HEK293T (cell line): ENCODE measurements around the gene FILIP1.

Experiments used
- ARNT ChIP-seq: fragments of 450-650 bp; IDR thresholded peaks from 2 replicates; pipeline ENCODE4 v1.6.1; 2017; ENCODE audit warnings: mild to moderate bottlenecking
- BHLHE40 ChIP-seq: fragments of 450-650 bp; IDR thresholded peaks from 2 replicates; pipeline ENCODE4 v1.6.1; 2016; ENCODE audit warnings: mild to moderate bottlenecking, moderate library complexity, borderline replicate concordance
- FOXK2 ChIP-seq: fragments of 450-650 bp; IDR thresholded peaks from 2 replicates; pipeline ENCODE4 v1.6.1; 2016; ENCODE audit warnings: mild to moderate bottlenecking
- HDGF ChIP-seq: fragments of 450-650 bp; IDR thresholded peaks from 2 replicates; pipeline ENCODE4 v1.6.1; 2017; ENCODE audit warnings: antibody characterized with exemption, borderline replicate concordance
- L3MBTL2 ChIP-seq: fragments of 450-650 bp; conservative IDR thresholded peaks from 2 replicates; pipeline ENCODE4 v1.6.1; 2016; ENCODE audit warnings: mild to moderate bottlenecking
- SP1 ChIP-seq: fragments of 450-650 bp; IDR thresholded peaks from 2 replicates; pipeline ENCODE4 v1.6.1; 2017
- ZNF384 ChIP-seq: fragments of 450-650 bp; IDR thresholded peaks from 2 replicates; pipeline ENCODE4 v1.6.1; 2016

GRCh38 chr6:75403563-75404080 lies 90.0 kb downstream of the FILIP1 start:
- TF ChIP-seq L3MBTL2 (no peak), FOXK2 (no peak), ZNF384 (no peak), BHLHE40 (no peak), SP1 (no peak), HDGF (no peak), ARNT (no peak)
